Heart right ventricle (tissue), 16 donors: ENCODE results near the gene FOXQ1. TPM values are rescaled to one million over a fixed set of nuclear protein-coding genes. Genes with fewer than 3 reads are reported as not detected.

Experiments used
- ATAC-seq, 8 donors: fragments of 200-7000 bp; cut with Tn5 transposase; one replicate each; pipeline ENCODE4 v1.9.1; 2020; ENCODE audit warnings: mild to moderate bottlenecking in 8 of 8, moderate library complexity in 8 of 8, moderate number of reproducible peaks in 1 of 8
- DNase-seq, 2 donors: peaks; one replicate each; pipeline ENCODE4 v3.0.0-alpha.2; 2020
- H3K27ac ChIP-seq, 10 donors: fragments of 200-600 bp; sonication (generic) in 2 of 10; one replicate each; pipeline versions ENCODE4 v1.5.0 to v1.8.0; 2020 to 2022; ENCODE audit warnings: mild to moderate bottlenecking in 3 of 10
- H3K27me3 ChIP-seq, 7 donors: fragments of 200-600 bp; one replicate each; pipeline ENCODE4 v1.8.0; 2021 to 2022; ENCODE audit warnings: mild to moderate bottlenecking in 2 of 7
- H3K36me3 ChIP-seq, 9 donors: fragments of 200-600 bp; sonication (generic) in 1 of 9; one replicate each; pipeline versions ENCODE4 v1.5.0 to v1.8.0; 2020 to 2022; ENCODE audit warnings: mild to moderate bottlenecking in 2 of 9
- H3K4me1 ChIP-seq, 9 donors: fragments of 200-600 bp; sonication (generic) in 1 of 9; one replicate each; pipeline versions ENCODE4 v1.5.0 to v1.8.0; 2020 to 2022; ENCODE audit warnings: mild to moderate bottlenecking in 4 of 9
- H3K4me3 ChIP-seq, 10 donors: fragments of 200-600 bp; sonication (generic) in 2 of 10; one replicate each; pipeline versions ENCODE4 v1.5.0 to v1.8.0; 2020 to 2022; ENCODE audit warnings: mild to moderate bottlenecking in 7 of 10, moderate library complexity in 2 of 10
- H3K9me3 ChIP-seq, 11 donors: fragments of 200-600 bp in 10 of 11; sonication (generic) in 2 of 11; one replicate each; pipeline versions ENCODE4 v1.5.0 to v1.8.0; 2013 to 2022; ENCODE audit warnings: mild to moderate bottlenecking in 2 of 11, control low read depth in 1 of 11, moderate library complexity in 1 of 11
- WGBS, 2 donors: extraction: QIAGEN DNeasy Blood & Tissue Kit; methylation state at CpG; one replicate each; pipeline ENCODE4 v1.1.7; 2013; ENCODE audit warnings: inconsistent platforms in 1 of 2; 5-methylcytosine and 5-hydroxymethylcytosine counted together
- intact Hi-C, 10 donors: fragments of 100-400 bp; cut with DNase I; formaldehyde crosslinking; loops; one replicate each; pipeline versions ENCODE4 v1.11.1 to v1.14.2; 2022
- polyA plus RNA-seq, 2 donors: library from polyadenylated mRNA; stranded (reverse); fragments of 200-250 nt; gene quantifications; one replicate each; pipeline ENCODE4 v1.2.3, GENCODE V29; 2013
- total RNA-seq, 10 donors: library from RNA; stranded (reverse); fragmentation: NEBNext Ultra II Directional in 3 of 10; extraction: Animal tissue kit (Norgen Biotek cat#: 25700) in 3 of 10; gene quantifications; one replicate each; pipeline versions ENCODE4 v1.2.1 to v1.2.4, GENCODE V29; 2021 to 2023
- TF ChIP-seq, protein P1 (sequence below), 9 donors: fragments of 200-600 bp; sonication (generic) in 2 of 9; IDR thresholded peaks; one replicate each; pipeline versions ENCODE4 v1.5.0 to v1.8.0; 2021 to 2022; ENCODE audit warnings: antibody characterized with exemption in 9 of 9, mild to moderate bottlenecking in 5 of 9, moderate library complexity in 1 of 9
- donor health status: Arrhythmogenic right ventricular cardiomyopathy.
- donor health status: ischemic (EF 13 %, LVEDD 7.1; RV severe dilation, severe dysfunction).
- donor health status: healthy with polysubstance abuse.
- donor health status: DM: no; HTN: yes; CAD: no.
- donor health status: DM: no; HTN: no; CAD: no.
- donor health status: ischemic (EF 25% LVEDD 6.9; RV normal size, moderate dysfunction).
- donor health status: ischemic (EF 25% LVEDD 5.7; RV mildly dilated, moderate dysfunction).
- donor health status: healthy.
- donor health status: DM: yes; HTN: yes; CAD: no.
- donor health status: Ischemic cardiomyopathy.
- donor health status: ischemic (EF 35%, LVEDD 5.7; RV mildly dilated, moderate dysfunction).
- donor health status: nonischemic (EF 11% LVEDD 7.7; RV severe dilation, severe dysfunction).
- donor health status: DM: yes; HTN: yes; CAD: no.
- donor health status: PGD.
- donor health status: ischemic (EF 29% LVEDD 5.4; RV normal size, mild dysfunction).
- donor health status: nonischemic (EF 23%, LVEDD 6.1; RV moderate dilation, normal function).

The FOXQ1 gene
- total and polyA plus RNA-seq, 12 donors: not detected

DNA sequence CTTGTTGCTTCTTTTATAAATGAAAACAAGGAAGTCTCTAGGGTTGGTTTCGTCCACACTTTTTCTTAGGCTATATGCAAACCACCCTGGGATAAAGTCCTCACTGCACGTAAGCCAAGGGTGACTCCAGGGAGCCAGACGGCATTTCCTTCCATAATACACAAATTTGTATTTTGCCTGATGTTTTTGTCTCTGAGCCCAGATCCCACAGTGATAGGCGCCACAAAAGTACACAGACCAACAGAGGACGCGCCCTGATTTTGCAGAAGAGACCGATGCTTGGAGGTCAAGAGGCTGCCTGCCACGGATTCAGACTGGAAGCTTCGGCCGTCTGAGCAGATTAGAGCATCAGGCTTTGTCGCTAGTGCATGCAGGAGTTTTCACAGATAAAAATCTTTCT is 22.8 kb downstream of the FOXQ1 start:
- no peak overlapping the region for H3K27ac ChIP-seq
- intact Hi-C loops: no loop called here
- no peak for DNase-seq
- TF ChIP-seq, protein P1, sequence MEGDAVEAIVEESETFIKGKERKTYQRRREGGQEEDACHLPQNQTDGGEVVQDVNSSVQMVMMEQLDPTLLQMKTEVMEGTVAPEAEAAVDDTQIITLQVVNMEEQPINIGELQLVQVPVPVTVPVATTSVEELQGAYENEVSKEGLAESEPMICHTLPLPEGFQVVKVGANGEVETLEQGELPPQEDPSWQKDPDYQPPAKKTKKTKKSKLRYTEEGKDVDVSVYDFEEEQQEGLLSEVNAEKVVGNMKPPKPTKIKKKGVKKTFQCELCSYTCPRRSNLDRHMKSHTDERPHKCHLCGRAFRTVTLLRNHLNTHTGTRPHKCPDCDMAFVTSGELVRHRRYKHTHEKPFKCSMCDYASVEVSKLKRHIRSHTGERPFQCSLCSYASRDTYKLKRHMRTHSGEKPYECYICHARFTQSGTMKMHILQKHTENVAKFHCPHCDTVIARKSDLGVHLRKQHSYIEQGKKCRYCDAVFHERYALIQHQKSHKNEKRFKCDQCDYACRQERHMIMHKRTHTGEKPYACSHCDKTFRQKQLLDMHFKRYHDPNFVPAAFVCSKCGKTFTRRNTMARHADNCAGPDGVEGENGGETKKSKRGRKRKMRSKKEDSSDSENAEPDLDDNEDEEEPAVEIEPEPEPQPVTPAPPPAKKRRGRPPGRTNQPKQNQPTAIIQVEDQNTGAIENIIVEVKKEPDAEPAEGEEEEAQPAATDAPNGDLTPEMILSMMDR (IDR thresholded peaks at IDR 0.05): no peak
- H3K36me3 ChIP-seq: no peaks in the 10 kb centered on the region
- peaks cover 0 to 5% (median 0%) of the 10 kb centered on the region in 9 donors for H3K4me1 ChIP-seq
- 35 to 37% methylated on average over 11 of the region's 11 CpGs for WGBS, 2 donors
- H3K4me3 ChIP-seq: no peak overlapping the region
- peaks cover 0 to 15% (median 0%) of the 10 kb centered on the region in 11 donors for H3K9me3 ChIP-seq
- ATAC-seq: no peak
- H3K27me3 ChIP-seq: peaks cover 0 to 51% (median 22%) of the 10 kb centered on the region in 7 donors

- Histone ChIP-seq H3K9me3 (peaks cover 0 to 7% (median 0%) of the 10 kb centered on the region in 11 donors), H3K27me3 (peaks cover 0 to 59% (median 30%) of the 10 kb centered on the region in 7 donors), H3K27ac (no peak overlapping the region), H3K4me1 (peaks cover 0 to 5% (median 0%) of the 10 kb centered on the region in 9 donors), H3K36me3 (no peaks in the 10 kb centered on the region), H3K4me3 (no peak overlapping the region)
- 60 to 64% methylated on average over 14 of the region's 14 CpGs for WGBS, 2 donors
- intact Hi-C loops: no loop called here
- peak in 4 of 8 donors; percentile 51 to 88 (median 72) for ATAC-seq
- DNase-seq: peak in 1 of 2 donors; percentile 20
- TF ChIP-seq, protein P1 (IDR thresholded peaks at IDR 0.05): no peak
Measured at GRCh38 chr6:1335367-1336037, 23.6 kb downstream of the FOXQ1 start.

DNA sequence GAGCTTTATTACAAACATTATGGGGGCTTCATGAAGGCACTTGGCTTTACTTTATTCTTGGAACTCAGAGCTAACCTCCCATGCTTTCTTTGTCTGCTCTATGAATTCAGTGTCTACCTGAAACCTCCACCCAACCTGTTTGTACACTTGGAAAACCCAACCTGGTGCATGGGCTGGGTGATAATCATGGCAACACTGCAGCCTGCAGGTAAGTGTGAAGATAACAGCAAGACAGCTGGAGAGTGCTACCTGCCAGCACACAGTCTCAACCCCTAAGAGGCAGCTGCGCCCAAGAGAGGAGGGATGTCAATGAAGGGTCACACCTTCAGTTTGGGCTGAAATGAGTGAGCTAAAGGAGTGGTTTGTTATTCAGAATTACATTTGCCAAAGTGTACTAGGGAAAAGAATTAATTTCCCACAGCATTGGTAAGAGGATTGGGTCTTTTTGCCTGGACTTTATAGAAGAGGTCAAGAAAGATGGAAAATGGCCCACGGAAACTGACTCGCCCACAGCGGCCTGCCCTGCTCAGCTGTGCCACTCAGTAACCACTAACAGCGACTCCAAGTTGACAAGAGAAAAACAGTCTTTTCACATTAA is 24.4 kb downstream of the FOXQ1 start:
- Histone ChIP-seq H3K27me3 (peaks cover 0 to 64% (median 35%) of the 10 kb centered on the region in 7 donors), H3K27ac (no peak overlapping the region), H3K9me3 (no peaks in the 10 kb centered on the region), H3K4me3 (no peak overlapping the region), H3K4me1 (peaks cover 0 to 5% (median 0%) of the 10 kb centered on the region in 9 donors), H3K36me3 (no peaks in the 10 kb centered on the region)
- intact Hi-C loops: no loop called here
- no peak for DNase-seq
- TF ChIP-seq, protein P1 (IDR thresholded peaks at IDR 0.05): no peak
- 84 to 94% methylated on average over 5 of the region's 5 CpGs for WGBS, 2 donors
- ATAC-seq: no peak

GRCh38 chr6:1337791-1338190 is 25.9 kb downstream of the FOXQ1 start:
- Histone ChIP-seq H3K4me1 (peaks cover 0 to 5% (median 0%) of the 10 kb centered on the region in 9 donors), H3K27ac (no peak overlapping the region), H3K27me3 (peaks cover 0 to 65% (median 41%) of the 10 kb centered on the region in 7 donors), H3K9me3 (no peaks in the 10 kb centered on the region), H3K36me3 (no peaks in the 10 kb centered on the region), H3K4me3 (no peak overlapping the region)
- ATAC-seq (no peak), DNase-seq (no peak)
- TF ChIP-seq, protein P1 (IDR thresholded peaks at IDR 0.05): no peak
- 80 to 85% methylated on average over 3 of the region's 3 CpGs for WGBS, 2 donors
- intact Hi-C loops: no loop called here
